Mucosa of rectum (tissue), 2 donors: ENCODE data around the gene NCEH1.

Experiments
- H3K27ac ChIP-seq, 2 donors: one replicate each; pipeline ENCODE4 v1.7.0; 2013; ENCODE audit warnings: inconsistent platforms in 2 of 2, low read depth in 2 of 2, low read length in 2 of 2
- H3K27me3 ChIP-seq, 2 donors: one replicate each; pipeline ENCODE4 v1.7.0; 2013; ENCODE audit warnings: low read length in 2 of 2; ENCODE audit not compliant: control insufficient read depth in 2 of 2, insufficient read depth in 2 of 2
- H3K36me3 ChIP-seq, 2 donors: one replicate each; pipeline ENCODE4 v1.7.0; 2013; ENCODE audit warnings: low read length in 2 of 2; ENCODE audit not compliant: control insufficient read depth in 2 of 2, insufficient read depth in 2 of 2
- H3K4me1 ChIP-seq, 2 donors: one replicate each; pipeline ENCODE4 v1.7.0; 2013; ENCODE audit warnings: low read length in 2 of 2, mild to moderate bottlenecking in 1 of 2; ENCODE audit not compliant: control insufficient read depth in 2 of 2, insufficient read depth in 2 of 2
- H3K4me3 ChIP-seq, 2 donors: one replicate each; pipeline ENCODE4 v1.7.0; 2013; ENCODE audit warnings: low read length in 2 of 2
- H3K9ac ChIP-seq, 2 donors: one replicate each; pipeline ENCODE4 v1.7.0; 2013; ENCODE audit warnings: low read length in 2 of 2, low read depth in 1 of 2, mild to moderate bottlenecking in 1 of 2
- H3K9me3 ChIP-seq, 2 donors: one replicate each; pipeline ENCODE4 v1.7.0; 2013; ENCODE audit warnings: low read length in 2 of 2; ENCODE audit not compliant: control insufficient read depth in 2 of 2
- donor health status: healthy.
- donor health status: Normal muscosa, but diverticular disease.

Gene NCEH1

DNA sequence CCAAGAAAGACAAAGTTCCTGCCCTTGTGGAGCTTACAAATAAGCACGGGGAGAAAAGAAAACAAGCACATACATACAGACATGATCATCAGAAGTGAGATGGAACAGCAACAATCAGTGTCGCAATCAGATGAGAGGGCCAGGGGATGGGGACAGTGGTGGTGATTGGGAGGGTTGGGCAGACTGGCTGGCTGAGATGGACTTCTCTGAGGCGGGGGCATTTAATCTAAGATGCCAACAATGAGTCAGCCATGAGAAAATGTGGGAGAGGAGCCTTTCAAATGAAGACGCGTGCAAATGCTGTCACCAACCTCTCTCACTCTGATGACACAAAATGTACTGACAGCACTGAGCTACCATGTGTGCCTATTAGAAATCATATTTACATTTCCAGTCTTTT lies 81.4 kb downstream of the NCEH1 start:
- Histone ChIP-seq H3K27ac (no peak overlapping the region), H3K9ac (no peak overlapping the region), H3K4me3 (no peak overlapping the region), H3K9me3 (no peaks in the 10 kb centered on the region), H3K36me3 (peaks cover 16 to 22% of the 10 kb centered on the region in 2 donors), H3K27me3 (no peaks in the 10 kb centered on the region), H3K4me1 (no peaks in the 10 kb centered on the region)

DNA sequence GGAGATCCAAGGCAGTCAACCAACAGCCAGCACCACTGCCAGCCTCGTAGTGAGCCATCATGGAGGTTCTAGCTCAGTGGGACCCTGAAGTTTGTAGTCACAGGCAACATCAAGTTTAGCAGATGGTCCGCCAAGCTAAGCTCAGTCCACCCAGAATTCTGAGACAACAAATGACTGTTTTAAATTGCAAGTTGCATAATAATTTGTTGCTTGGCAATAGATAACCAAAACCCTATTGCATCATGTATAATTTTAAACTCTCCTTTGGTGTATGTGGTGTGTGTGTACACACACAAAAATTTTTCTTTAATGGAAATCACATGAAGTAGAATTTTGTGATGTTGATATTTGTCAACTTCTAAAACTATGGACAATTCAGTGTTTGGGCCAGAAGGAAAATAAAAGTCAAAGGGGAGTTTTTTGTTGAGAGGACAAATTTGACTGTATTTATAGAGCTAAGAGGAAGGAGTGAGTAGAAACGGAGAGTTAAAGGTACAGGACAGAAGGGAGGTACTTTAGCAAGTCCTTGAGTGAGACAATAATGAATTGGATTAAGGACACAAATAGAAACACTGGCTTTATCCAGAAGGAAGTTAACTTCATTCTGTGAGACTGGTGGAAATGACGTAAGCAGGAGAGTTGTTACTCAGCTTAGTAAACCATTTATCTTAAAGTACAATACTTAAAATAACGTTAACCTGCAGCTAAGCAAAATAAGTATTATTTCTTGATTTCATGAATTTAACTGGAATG lies 83.6 kb downstream of the NCEH1 start:
- Histone ChIP-seq H3K27ac (no peak overlapping the region), H3K36me3 (peaks cover 5 to 7% of the 10 kb centered on the region in 2 donors), H3K9me3 (no peaks in the 10 kb centered on the region), H3K4me3 (no peak overlapping the region), H3K27me3 (no peaks in the 10 kb centered on the region), H3K4me1 (no peaks in the 10 kb centered on the region), H3K9ac (no peak overlapping the region)

DNA sequence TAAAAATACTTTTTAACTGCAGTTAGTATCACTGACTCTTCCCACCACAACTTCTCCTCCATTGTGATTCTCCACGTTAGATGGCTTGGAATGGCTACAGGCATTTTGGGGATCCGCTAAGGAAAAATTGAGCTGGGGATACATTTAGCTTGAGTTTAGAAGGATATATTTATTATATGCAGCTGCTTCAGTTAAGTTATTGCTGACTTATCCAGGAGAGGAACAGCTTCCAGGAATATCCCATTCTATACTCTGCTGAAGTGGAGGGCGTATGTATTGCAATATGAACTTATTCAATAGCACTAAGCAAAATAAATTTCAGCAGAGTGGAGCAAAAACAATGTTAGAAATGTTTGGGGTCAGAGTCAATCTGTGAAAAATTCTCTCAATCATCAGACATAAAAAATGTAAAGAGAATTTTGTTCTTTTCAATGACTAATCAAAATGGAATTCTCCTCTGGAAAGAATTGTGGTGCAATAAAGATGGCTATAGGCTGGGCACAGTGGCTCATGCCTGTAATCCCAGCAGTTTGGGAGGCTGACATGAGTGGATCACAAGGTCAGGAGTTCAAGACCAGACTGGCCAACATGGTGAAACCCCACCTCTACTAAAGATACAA lies 84.7 kb downstream of the NCEH1 start:
- H3K27ac ChIP-seq, result no peak overlapping the region
- H3K9ac ChIP-seq, result no peak overlapping the region
- no peaks in the 10 kb centered on the region for H3K36me3 ChIP-seq
- no peaks in the 10 kb centered on the region for H3K9me3 ChIP-seq
- H3K27me3 ChIP-seq, result no peaks in the 10 kb centered on the region
- no peaks in the 10 kb centered on the region for H3K4me1 ChIP-seq
- no peak overlapping the region for H3K4me3 ChIP-seq

DNA sequence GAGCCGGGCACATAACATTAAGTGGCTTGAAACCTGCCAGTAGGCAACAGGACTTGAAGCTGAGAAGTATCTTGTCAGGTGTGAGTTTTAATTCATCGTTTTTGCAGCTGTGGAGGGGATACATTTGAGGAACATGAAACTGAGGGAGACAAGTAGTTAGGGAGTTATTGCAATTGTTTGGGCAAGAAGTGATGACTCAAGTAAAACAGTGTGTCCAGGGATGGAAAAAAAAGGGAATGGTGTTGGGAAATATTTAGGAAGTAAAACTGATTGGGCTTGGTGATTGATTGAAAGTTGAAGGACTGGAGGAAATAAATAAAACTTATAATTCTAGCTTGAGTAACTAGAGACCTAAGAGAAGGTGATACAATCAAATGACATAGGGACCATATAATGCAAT lies 85.5 kb downstream of the NCEH1 start:
- H3K36me3 ChIP-seq, result no peaks in the 10 kb centered on the region
- no peaks in the 10 kb centered on the region for H3K27me3 ChIP-seq

DNA sequence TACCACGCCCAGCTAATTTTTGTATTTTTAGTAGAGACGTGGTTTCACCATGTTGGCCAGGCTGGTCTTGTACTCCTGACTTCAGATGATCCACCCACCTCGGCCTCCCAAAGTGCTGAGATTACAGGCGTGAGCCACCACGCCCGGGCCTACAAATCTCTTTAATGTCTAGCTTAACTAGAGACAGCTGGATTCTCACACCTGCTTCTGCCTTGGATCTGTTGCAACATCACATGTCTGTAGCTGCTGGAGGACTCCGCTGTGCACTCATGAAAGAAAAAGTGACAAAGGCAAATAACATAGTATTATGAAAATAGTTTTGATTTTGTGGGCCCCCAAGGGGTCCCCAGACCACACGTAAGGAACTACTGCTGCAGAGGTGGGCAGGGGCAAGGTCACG lies 85.9 kb downstream of the NCEH1 start:
- H3K27ac ChIP-seq, result no peak overlapping the region

More for the DNA sequence above, 85.5 kb downstream of the NCEH1 start:
- Histone ChIP-seq H3K9me3 (no peaks in the 10 kb centered on the region), H3K27ac (no peak overlapping the region), H3K4me1 (no peaks in the 10 kb centered on the region), H3K9ac (no peak overlapping the region), H3K4me3 (no peak overlapping the region)

DNA sequence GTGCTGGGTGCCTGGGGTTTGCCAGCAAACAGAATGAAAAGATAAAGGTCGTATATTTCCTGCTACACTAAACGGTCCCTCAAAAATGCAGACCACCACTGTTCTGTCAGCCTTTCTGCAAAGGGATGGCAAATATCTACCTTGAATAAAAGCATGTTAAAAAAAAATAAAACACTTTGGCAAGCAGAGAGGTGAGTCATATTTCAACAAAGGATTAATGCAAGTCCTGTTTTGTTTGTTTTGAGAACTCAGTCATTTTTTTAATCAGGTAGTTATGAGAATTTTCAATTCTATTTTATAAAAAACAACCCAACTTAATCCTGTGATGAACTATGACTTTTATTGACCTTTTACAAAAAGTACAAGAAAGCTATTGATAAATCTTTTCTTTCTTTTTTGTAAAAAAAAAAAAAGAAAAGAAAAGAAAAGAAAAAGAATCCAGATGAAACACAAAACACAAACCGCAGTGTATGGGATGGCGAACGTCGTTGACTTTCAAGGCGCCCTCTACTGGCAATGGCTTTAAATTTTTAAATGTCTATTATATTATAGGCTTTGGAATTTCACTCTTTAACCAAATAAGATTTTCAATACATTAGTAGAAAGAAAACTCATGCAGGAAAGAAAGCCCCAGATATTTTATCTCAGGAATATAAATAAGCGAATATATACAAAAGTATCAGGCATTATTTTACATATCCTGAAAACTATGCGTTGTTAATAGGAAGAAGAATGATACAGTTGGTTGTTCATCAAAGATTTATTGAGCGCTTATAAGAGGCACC lies 87.8 kb downstream of the NCEH1 start:
- no peak overlapping the region for H3K4me3 ChIP-seq
- no peaks in the 10 kb centered on the region for H3K9me3 ChIP-seq
- H3K36me3 ChIP-seq, result no peaks in the 10 kb centered on the region
- no peak overlapping the region for H3K27ac ChIP-seq
- H3K4me1 ChIP-seq, result no peaks in the 10 kb centered on the region
- no peaks in the 10 kb centered on the region for H3K27me3 ChIP-seq
- no peak overlapping the region for H3K9ac ChIP-seq

More for the DNA sequence above, 85.9 kb downstream of the NCEH1 start:
- H3K4me1 ChIP-seq, result no peaks in the 10 kb centered on the region
- H3K4me3 ChIP-seq, result no peak overlapping the region
- no peaks in the 10 kb centered on the region for H3K36me3 ChIP-seq
- no peak overlapping the region for H3K9ac ChIP-seq
- no peaks in the 10 kb centered on the region for H3K27me3 ChIP-seq
- no peaks in the 10 kb centered on the region for H3K9me3 ChIP-seq

DNA sequence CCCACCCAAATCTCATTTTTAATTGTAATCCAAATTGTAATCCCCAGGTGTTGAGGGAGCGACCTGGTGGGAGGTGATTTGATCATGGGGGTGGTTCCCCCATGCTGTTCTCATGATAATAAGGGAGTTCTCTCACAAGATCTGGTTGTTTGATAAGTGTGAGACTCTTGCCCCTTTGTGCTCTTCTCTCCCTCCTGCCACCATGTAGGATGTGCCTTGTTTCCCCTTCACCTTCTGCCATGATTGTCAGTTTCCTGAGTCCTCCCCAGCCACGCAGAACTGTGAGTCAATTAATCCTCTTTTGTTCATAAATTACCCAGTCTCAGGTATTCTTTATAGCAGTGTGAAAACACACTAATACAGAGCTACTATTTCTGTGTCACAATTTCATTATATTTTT lies 88.7 kb downstream of the NCEH1 start:
- H3K27ac ChIP-seq, result no peak overlapping the region
- H3K27me3 ChIP-seq, result no peaks in the 10 kb centered on the region
- no peaks in the 10 kb centered on the region for H3K9me3 ChIP-seq

DNA sequence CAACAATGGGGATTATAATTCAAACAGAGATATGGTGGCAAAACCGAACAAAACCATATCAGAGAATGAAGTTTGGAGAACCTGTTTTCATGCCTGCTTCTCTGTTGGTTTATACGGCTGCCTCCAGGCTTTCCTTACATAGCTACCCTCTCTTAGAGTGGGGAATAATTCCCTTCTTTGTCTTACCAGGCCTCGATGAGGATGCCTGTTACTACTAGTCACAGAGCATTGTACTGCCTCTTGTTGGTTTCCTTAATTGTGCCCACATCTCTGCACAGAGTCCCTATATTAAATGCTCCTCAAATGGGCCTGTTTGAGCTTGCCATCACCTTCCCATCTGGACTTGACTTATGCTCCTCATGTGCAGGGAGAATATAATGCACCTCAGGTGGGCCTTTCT lies 92.9 kb downstream of the NCEH1 start:
- Histone ChIP-seq H3K27ac (no peak overlapping the region), H3K9me3 (no peaks in the 10 kb centered on the region), H3K36me3 (no peaks in the 10 kb centered on the region), H3K9ac (no peak overlapping the region), H3K27me3 (no peaks in the 10 kb centered on the region), H3K4me1 (no peaks in the 10 kb centered on the region), H3K4me3 (no peak overlapping the region)

More for the DNA sequence above, 88.7 kb downstream of the NCEH1 start:
- H3K36me3 ChIP-seq, result no peaks in the 10 kb centered on the region
- no peaks in the 10 kb centered on the region for H3K4me1 ChIP-seq
- H3K9ac ChIP-seq, result no peak overlapping the region
- no peak overlapping the region for H3K4me3 ChIP-seq

DNA sequence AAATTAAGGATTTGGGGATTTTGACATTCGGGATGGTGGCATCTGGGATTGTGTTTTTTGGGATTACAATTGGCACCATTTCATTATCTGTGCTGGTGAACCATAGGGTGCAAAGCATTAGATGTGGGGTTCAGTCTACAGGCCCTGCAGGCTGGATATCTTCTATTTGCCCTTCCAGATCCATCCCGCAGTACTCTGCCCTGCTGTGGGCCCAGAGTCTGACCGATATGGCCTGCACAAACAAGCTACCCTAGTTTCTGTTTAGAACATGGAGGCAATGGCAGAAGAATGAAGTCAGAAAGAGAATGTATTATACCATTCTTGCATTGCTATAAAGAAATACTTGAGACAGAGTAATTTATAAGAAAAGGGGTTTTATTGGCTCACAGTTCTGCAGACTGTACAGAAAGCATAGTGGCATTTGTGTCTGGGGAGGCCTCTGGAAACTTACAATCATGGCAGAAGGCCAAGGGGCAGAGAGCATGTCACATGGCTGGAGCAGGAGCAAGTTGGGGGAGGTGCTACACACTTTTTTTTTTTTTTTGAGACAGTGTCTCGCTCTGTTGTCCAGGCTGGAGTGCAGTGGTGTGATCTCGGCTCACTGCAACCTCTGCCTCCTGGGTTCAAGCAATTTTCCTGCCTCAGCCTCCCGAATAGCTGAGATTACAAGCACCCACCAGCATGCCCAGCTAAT lies 93.7 kb downstream of the NCEH1 start:
- Histone ChIP-seq H3K27me3 (no peaks in the 10 kb centered on the region), H3K9ac (no peak overlapping the region), H3K27ac (no peak overlapping the region)

More for the DNA sequence above, 93.7 kb downstream of the NCEH1 start:
- H3K4me1 ChIP-seq, result no peaks in the 10 kb centered on the region
- H3K36me3 ChIP-seq, result no peaks in the 10 kb centered on the region
- no peaks in the 10 kb centered on the region for H3K9me3 ChIP-seq
- no peak overlapping the region for H3K4me3 ChIP-seq
